B cell (primary cell): ENCODE measurements around the gene ARID3B. TPM values are rescaled to one million over a fixed set of nuclear protein-coding genes. Genes with fewer than 3 reads are reported as not detected.

ENCODE experiments used
- ATAC-seq: fragments of 200-7000 bp; cut with Tn5 transposase; one replicate; pipeline ENCODE4 v1.10.0; 2021; ENCODE audit warnings: low read depth, mild to moderate bottlenecking, moderate number of reproducible peaks, moderate library complexity
- CTCF ChIA-PET: fragments of 350-600 bp; sonication (Branson Sonifier 250); formaldehyde crosslinking; loops from one replicate; lab custom pipeline; 2021; ENCODE audit warnings: antibody characterized with exemption, inconsistent platforms; lab: Charles Lee
- POLR2A ChIA-PET: fragments of 350-600 bp; sonication (Branson Sonifier 250); formaldehyde crosslinking; loops from one replicate; lab custom pipeline; 2021; ENCODE audit warnings: antibody characterized with exemption; lab: Charles Lee
- DNase-seq: peaks from one replicate; pipeline ENCODE4 v3.0.0; 2013
- H2AFZ ChIP-seq: 2 replicates; pipeline ENCODE4 v1.6.1; 2012; ENCODE audit warnings: mild to moderate bottlenecking, low read depth, low read length; ENCODE audit not compliant: insufficient read depth, poor library complexity, severe bottlenecking
- H3K27ac ChIP-seq, 2 donors: 1 replicate in 1 of 2; 2 replicates in 1 of 2; pipeline ENCODE4 v1.5.1; 2012 to 2013; ENCODE audit warnings: low read length in 2 of 2, mild to moderate bottlenecking in 2 of 2, moderate library complexity in 1 of 2
- H3K27me3 ChIP-seq, 4 experiments: fragments of 200-600 bp in 1 of 4; sonication (generic) in 1 of 4; replicated peaks in 1 of 4; 1 replicate in 2 of 4; 2 replicates in 2 of 4; pipeline versions ENCODE4 v1.6.1 to v1.7.0; 2013 to 2016; ENCODE audit warnings: low read length in 3 of 4, mild to moderate bottlenecking in 2 of 4, mixed read lengths in 1 of 4, moderate library complexity in 1 of 4; ENCODE audit not compliant: insufficient read depth in 4 of 4, control insufficient read depth in 3 of 4; ENCODE audit errors: control extremely low read depth in 1 of 4
- H3K36me3 ChIP-seq, 2 experiments: replicated peaks in 1 of 2; 1 replicate in 1 of 2; 2 replicates in 1 of 2; pipeline versions ENCODE4 v1.6.1 to v1.7.1; 2013; ENCODE audit warnings: low read length in 1 of 2; ENCODE audit not compliant: insufficient read depth in 2 of 2, control insufficient read depth in 1 of 2; ENCODE audit errors: control extremely low read depth in 1 of 2, extremely low read depth in 1 of 2
- H3K4me1 ChIP-seq, 2 donors: fragments of 200-600 bp in 1 of 2; sonication (generic) in 1 of 2; 1 replicate in 1 of 2; 2 replicates in 1 of 2; pipeline versions ENCODE4 v1.5.1 to v1.6.1; 2013 to 2017; ENCODE audit warnings: low read length in 2 of 2; ENCODE audit not compliant: control insufficient read depth in 2 of 2, insufficient read depth in 2 of 2
- H3K4me2 ChIP-seq: replicated peaks from 2 replicates; pipeline ENCODE3; 2012; ENCODE audit warnings: mild to moderate bottlenecking, low read depth, low read length; ENCODE audit not compliant: poor library complexity, severe bottlenecking
- H3K4me3 ChIP-seq, 5 experiments: fragments of 200-600 bp in 1 of 5; sonication (generic) in 1 of 5; 1 replicate in 3 of 5; 2 replicates in 2 of 5; pipeline versions ENCODE4 v1.5.1 to v1.7.0; 2011 to 2016; ENCODE audit warnings: low read length in 4 of 5, mild to moderate bottlenecking in 4 of 5, low read depth in 2 of 5, control low read depth in 1 of 5, moderate library complexity in 1 of 5; ENCODE audit not compliant: insufficient read depth in 1 of 5; ENCODE audit errors: control extremely low read depth in 1 of 5, extremely low read depth in 1 of 5
- H3K79me2 ChIP-seq: fragments of 200-600 bp; sonication (generic); one replicate; pipeline ENCODE4 v1.6.0; 2016; ENCODE audit warnings: low read length; ENCODE audit not compliant: control insufficient read depth, insufficient read depth
- H3K9ac ChIP-seq: fragments of 200-600 bp; sonication (generic); 2 replicates; pipeline ENCODE4 v1.6.1; 2017; ENCODE audit warnings: mild to moderate bottlenecking, low read length, moderate library complexity
- H3K9me3 ChIP-seq, 3 donors: one replicate each; pipeline versions ENCODE4 v1.6.1 to v1.7.1; 2013; ENCODE audit warnings: low read length in 2 of 3; ENCODE audit not compliant: control insufficient read depth in 2 of 3, insufficient read depth in 1 of 3; ENCODE audit errors: control extremely low read depth in 1 of 3
- H4K20me1 ChIP-seq: 2 replicates; pipeline ENCODE4 v1.6.0; 2012; ENCODE audit warnings: mild to moderate bottlenecking, low read length; ENCODE audit not compliant: insufficient read depth, control insufficient read depth, poor library complexity, severe bottlenecking
- H3K27ac Mint-ChIP-seq: one replicate; pipeline ENCODE4 v1.8.0; 2021; ENCODE audit warnings: mixed read lengths
- H3K27me3 Mint-ChIP-seq: one replicate; pipeline ENCODE4 v1.8.0; 2021; ENCODE audit warnings: mixed read lengths
- H3K4me1 Mint-ChIP-seq: one replicate; pipeline ENCODE4 v1.8.0; 2021; ENCODE audit warnings: mixed read lengths
- H3K4me3 Mint-ChIP-seq: one replicate; pipeline ENCODE4 v1.8.0; 2021; ENCODE audit warnings: mixed read lengths
- H3K9me3 Mint-ChIP-seq: one replicate; pipeline ENCODE4 v1.8.0; 2022; ENCODE audit warnings: mixed read lengths; ENCODE audit not compliant: insufficient read depth
- CTCF ChIP-seq: fragments of 200-600 bp; IDR thresholded peaks from one replicate; pipeline ENCODE4 v1.8.0; 2022; ENCODE audit warnings: antibody characterized with exemption, mild to moderate bottlenecking
- EZH2 ChIP-seq: IDR thresholded peaks from 2 replicates; pipeline ENCODE4 v1.6.1; 2012; ENCODE audit warnings: borderline replicate concordance, low read depth, mild to moderate bottlenecking, moderate library complexity, low read length; ENCODE audit not compliant: insufficient read depth, poor library complexity, severe bottlenecking
- WGBS: methylation state at CpG from one replicate; pipeline ENCODE4 v1.1.5; 2013; ENCODE audit warnings: missing lambda C conversion rate; ENCODE audit not compliant: insufficient coverage; 5-methylcytosine and 5-hydroxymethylcytosine counted together
- intact Hi-C: fragments of 100-400 bp; cut with micrococcal nuclease; formaldehyde crosslinking; loops from one replicate; pipeline ENCODE4 v1.10.0; 2022
- polyA plus RNA-seq: library from polyadenylated mRNA; depleted of rRNA; stranded (reverse); fragments of >200 nt; gene quantifications from 2 replicates; pipeline ENCODE4 v1.2.3, GENCODE V29; 2012
- total RNA-seq, 2 donors: library from RNA; stranded (reverse); fragments of 120-200 nt in 1 of 2; gene quantifications; 1 replicate in 1 of 2; 2 replicates in 1 of 2; pipeline versions ENCODE4 v1.2.3 to v1.2.4, GENCODE V29; 2013 to 2022

The ARID3B gene
- total and polyA plus RNA-seq, 2 donors (not counting 1 experiment from before 2014, with no cell fraction given): 23.0 to 31.0 TPM

DNA sequence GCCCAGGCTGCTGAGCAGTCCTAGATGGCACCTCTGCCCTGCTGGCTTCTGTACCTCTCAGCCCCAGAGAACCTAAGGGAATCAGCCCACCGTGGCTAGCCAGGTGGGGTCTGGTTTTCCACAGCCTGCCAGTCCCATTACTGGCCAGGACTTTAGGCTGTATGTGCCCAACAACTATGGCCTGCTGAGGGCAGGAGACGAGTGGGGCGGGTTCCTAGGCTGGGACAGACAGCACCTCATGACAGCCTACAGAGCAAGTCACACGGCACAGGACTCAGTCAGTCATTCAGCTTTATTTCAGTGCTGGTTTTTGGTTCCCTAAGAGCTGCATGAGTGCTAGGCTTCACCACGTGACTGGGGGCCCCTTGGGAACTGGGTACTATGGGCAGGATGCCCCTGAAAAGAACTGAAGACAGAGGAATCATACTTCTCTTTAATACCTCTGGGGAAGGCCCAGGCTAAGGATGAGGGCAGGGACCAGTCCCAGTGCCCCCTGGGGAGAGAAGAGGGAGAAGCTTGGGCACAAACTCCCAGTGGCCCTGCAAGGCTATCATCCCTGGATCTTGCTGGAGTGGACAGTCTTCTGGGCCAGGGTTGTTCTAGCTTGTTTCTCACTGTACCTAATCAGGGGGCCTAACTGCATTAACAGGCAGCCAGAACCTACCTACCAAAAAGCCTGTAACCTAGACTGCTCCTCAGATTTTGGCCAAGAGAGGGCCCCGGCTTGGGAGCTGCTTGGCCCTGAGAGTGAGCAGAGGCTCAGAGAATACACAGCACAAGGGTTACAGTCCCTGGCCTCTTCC is 89.5 kb downstream of the ARID3B start:
- ChIA-PET CTCF (interaction anchor here (0.7 to 23.4 kb wide), 18 partner anchors 9 to 320 kb away, joined by 3 to 596 read pairs (median 4); partner anchors contain the start of genes ARID3B, CLK3, COX5A and CSK), POLR2A (interaction anchor here (0.6 to 1.1 kb wide), 5 partner anchors 16 to 252 kb away, joined by 3 to 14 read pairs (median 4); no protein-coding TSS in a partner anchor)
- peaks cover 62% of the 10 kb centered on the region for H3K4me1 Mint-ChIP-seq
- intact Hi-C loops: loop anchor here (10.0 kb wide), 1 partner anchor 574 kb away; the partner anchor contains the start of gene C15orf39
- Histone ChIP-seq H4K20me1 (peaks cover 74% of the 10 kb centered on the region), H2AFZ (no peak overlapping the region), H3K9ac (no peak overlapping the region), H3K27ac (peak overlapping the region; percentile 69 to 88), H3K27me3 (no peaks in the 10 kb centered on the region), H3K4me1 (peaks cover 50 to 67% of the 10 kb centered on the region in 2 donors), H3K4me3 (no peak overlapping the region), H3K9me3 (no peaks in the 10 kb centered on the region), H3K79me2 (peaks cover 15% of the 10 kb centered on the region), H3K4me2 (peak overlapping the region; percentile 53), H3K36me3 (peaks cover 0 to 90% of the 10 kb centered on the region in 2 experiments)
- DNase-seq: peak; percentile 85
- H3K27ac Mint-ChIP-seq: peak overlapping the region; percentile 51
- H3K27me3 Mint-ChIP-seq: no peaks in the 10 kb centered on the region
- no peaks in the 10 kb centered on the region for H3K9me3 Mint-ChIP-seq
- H3K4me3 Mint-ChIP-seq: no peak overlapping the region
- ATAC-seq: peak; percentile 69
- TF ChIP-seq CTCF: peak; percentile 22
- no peak for TF ChIP-seq EZH2
- 35% methylated on average over 5 of the region's 6 CpGs for WGBS

DNA sequence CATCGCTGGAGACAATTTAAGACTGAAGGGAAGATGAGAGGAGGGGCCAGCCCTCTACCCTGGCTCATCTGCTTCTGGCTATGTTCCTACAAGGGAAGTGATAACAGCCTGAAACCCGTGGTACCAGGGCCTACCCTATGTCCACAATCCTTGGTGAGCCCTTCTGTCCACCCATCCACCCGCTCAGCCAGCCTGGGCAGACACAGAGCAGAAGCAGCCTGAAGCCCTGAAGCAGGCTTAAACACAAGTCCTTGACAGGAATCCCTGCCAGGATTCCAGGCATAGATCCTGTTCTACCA is 90.0 kb downstream of the ARID3B start:
- H2AFZ ChIP-seq: no peak overlapping the region
- peak overlapping the region; percentile 59 for H3K27ac Mint-ChIP-seq
- ChIA-PET CTCF (interaction anchor here (0.8 to 23.4 kb wide), 17 partner anchors 10 to 319 kb away, joined by 3 to 596 read pairs (median 7); partner anchors contain the start of genes CLK3, COX5A, CSK and CYP11A1), POLR2A (interaction anchor here (0.6 to 1.1 kb wide), 8 partner anchors 9 to 253 kb away, joined by 3 to 14 read pairs (median 4); no protein-coding TSS in a partner anchor)
- no peaks in the 10 kb centered on the region for H3K27me3 Mint-ChIP-seq
- no peak overlapping the region for H3K4me3 ChIP-seq
- intact Hi-C loops: loop anchor here (10.0 kb wide), 1 partner anchor 574 kb away; the partner anchor contains the start of gene C15orf39
- peaks cover 56% of the 10 kb centered on the region for H3K4me1 Mint-ChIP-seq
- H3K4me1 ChIP-seq: peaks cover 47 to 62% of the 10 kb centered on the region in 2 donors
- no peak overlapping the region for H3K4me3 Mint-ChIP-seq
- no peak for ATAC-seq
- H3K27me3 ChIP-seq: no peaks in the 10 kb centered on the region
- peaks cover 0 to 90% of the 10 kb centered on the region in 2 experiments for H3K36me3 ChIP-seq
- peak overlapping the region; percentile 53 for H3K4me2 ChIP-seq
- no peaks in the 10 kb centered on the region for H3K9me3 ChIP-seq
- TF ChIP-seq CTCF: no peak
- peak overlapping the region; percentile 69 to 88 for H3K27ac ChIP-seq
- no peak for DNase-seq
- H3K9me3 Mint-ChIP-seq: no peaks in the 10 kb centered on the region
- peaks cover 74% of the 10 kb centered on the region for H4K20me1 ChIP-seq
- peaks cover 15% of the 10 kb centered on the region for H3K79me2 ChIP-seq
- WGBS: 93% methylated on average over 3 of the region's 3 CpGs
- H3K9ac ChIP-seq: no peak overlapping the region
